Right kidney (tissue), 9 donors: ENCODE measurements around the gene IPO7.
"Not testable (repeated sequence)": the region's sequence is repeated elsewhere in the genome, so short reads cannot be mapped to it uniquely, and the experiment has no call there.

Experiments
- DNase-seq: peaks from one replicate; pipeline ENCODE4 v3.0.0-alpha.2; 2016
- long read RNA-seq, 8 donors: transcript quantifications; one replicate each; lab custom pipeline, GENCODE V29; 2026

IPO7 gene
- long read RNA-seq, donor 1, full-length matches to known transcripts = 13 of 13 reads
- long read RNA-seq, donor 1, partial matches to known transcripts = 0 of 13 reads
- long read RNA-seq, donor 1, other reads (novel, unspliced or antisense) = 0 of 13 reads
- long read RNA-seq, donor 2, full-length matches to known transcripts = 11 of 42 reads
- long read RNA-seq, donor 2, partial matches to known transcripts = 31 of 42 reads
- long read RNA-seq, donor 2, other reads (novel, unspliced or antisense) = 0 of 42 reads
- long read RNA-seq, donor 3, full-length matches to known transcripts = 9 of 9 reads
- long read RNA-seq, donor 3, partial matches to known transcripts = 0 of 9 reads
- long read RNA-seq, donor 3, other reads (novel, unspliced or antisense) = 0 of 9 reads
- long read RNA-seq, donor 4, full-length matches to known transcripts = 8 of 8 reads
- long read RNA-seq, donor 4, partial matches to known transcripts = 0 of 8 reads
- long read RNA-seq, donor 4, other reads (novel, unspliced or antisense) = 0 of 8 reads
- long read RNA-seq, donor 5, full-length matches to known transcripts = 8 of 45 reads
- long read RNA-seq, donor 5, partial matches to known transcripts = 37 of 45 reads
- long read RNA-seq, donor 5, other reads (novel, unspliced or antisense) = 0 of 45 reads
- long read RNA-seq, donor 6, full-length matches to known transcripts = 10 of 49 reads
- long read RNA-seq, donor 6, partial matches to known transcripts = 39 of 49 reads
- long read RNA-seq, donor 6, other reads (novel, unspliced or antisense) = 0 of 49 reads
- long read RNA-seq, donor 7, full-length matches to known transcripts = 8 of 20 reads
- long read RNA-seq, donor 7, partial matches to known transcripts = 12 of 20 reads
- long read RNA-seq, donor 7, other reads (novel, unspliced or antisense) = 0 of 20 reads
- long read RNA-seq, donor 8, full-length matches to known transcripts = 13 of 13 reads
- long read RNA-seq, donor 8, partial matches to known transcripts = 0 of 13 reads
- long read RNA-seq, donor 8, other reads (novel, unspliced or antisense) = 0 of 13 reads

- DNase-seq = peak; percentile 95
Observed at GRCh38 chr11:9384535-9385326, at the start of gene IPO7. Gene IPO7, plus strand, starts transcription at chr11:9384652. Its CDS starts 112 bp downstream, at chr11:9384764.

GRCh38 chr11:9341638-9342178 lies 42.7 kb upstream of the IPO7 start:
- no peak for DNase-seq

DNA sequence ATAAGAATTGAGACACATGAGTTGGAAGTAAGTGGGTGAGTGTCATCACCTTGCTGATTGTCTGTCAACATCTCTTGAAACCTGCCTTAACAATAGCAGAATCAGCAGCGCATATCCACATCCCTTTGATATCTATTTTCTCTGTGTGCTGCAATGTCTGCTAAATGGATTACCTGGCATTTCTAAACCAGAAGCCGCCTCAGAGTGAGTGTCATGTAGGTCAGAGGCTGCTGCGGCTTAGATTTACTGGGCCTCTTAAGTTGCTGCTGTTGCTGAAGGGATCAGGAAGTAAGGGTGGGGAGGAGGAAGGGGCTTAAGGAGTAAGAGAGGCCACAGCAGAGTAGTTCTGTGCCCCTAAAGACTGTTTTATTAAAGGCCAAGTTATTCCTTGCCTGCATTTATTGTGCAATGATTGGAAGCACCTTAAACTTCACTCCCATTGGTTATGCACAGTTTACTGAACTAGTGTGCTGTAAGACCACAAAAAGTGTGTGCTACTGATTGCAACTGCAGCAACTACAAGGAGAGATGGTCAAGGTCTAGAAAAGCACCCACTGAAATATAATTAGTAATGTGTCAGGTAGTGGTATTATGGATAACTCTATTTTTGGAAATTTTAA lies 40.3 kb upstream of the IPO7 start:
- DNase-seq = no peak

DNA sequence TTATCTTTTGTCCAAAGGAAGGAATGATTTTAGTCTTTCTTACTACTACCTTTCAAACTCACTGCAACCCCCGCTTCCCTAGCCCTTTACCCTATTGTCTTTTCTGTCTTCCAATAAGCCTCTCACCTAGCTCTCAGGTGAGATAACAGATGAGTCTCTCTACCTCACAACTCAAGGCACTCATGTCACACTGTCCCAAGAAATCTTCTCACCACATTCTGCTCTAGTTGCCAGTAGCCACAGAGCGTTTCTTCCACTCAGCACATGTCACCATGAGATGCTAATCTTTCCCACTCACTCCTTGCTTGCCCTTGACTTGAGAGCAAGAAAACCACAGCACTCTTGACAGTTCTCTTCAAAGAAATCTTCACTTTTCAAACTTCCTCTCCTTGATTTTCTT lies 37.4 kb upstream of the IPO7 start:
- DNase-seq = no peak

- not testable (repeated sequence) for DNase-seq
Observed at GRCh38 chr11:9347779-9348178, 36.7 kb upstream of the IPO7 start.

DNA sequence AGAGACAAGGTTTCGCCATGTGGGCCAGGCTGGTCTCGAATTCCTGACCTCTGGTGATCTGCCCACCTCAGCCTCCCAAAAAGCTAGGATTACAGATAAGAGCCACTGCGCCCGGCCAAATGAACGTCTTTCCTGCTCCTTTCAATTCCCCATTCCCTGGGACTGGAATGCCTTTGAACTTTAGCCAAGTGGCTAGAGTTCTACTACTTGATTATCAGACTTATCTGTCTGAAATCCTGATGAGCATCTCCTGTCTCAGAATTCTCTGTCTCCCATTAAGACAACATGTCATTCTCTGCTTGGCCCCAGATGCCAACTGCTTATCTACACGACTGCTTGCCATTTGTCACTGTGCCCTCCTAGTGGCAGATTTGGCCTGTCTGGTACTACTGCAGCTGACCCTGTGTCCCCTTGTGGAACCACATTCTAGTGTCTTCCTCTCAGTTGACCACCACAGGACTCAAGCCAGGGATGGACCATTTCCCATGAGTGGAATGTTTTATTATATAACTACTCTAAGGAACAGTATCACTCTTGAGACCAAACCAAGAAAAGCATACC lies 33.1 kb upstream of the IPO7 start:
- DNase-seq = no peak

DNA sequence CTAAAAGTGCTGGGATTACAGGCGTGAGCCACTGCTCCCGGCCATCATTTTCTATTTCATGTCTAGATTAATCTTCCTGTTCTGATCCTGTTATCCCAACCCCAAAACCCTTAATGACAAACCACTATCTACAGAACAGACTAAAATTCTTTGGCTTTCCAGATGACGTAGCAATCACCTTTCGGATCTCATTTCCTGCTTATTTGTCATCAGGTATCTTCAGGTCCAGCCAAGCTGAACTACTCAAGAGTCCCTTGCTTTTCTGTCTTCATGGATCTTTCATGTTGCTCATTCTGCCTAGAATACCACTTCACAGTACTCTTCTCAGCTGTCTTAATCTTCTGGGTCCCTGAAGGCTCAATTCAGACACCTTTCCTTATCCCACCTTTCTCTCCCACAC lies 27.4 kb upstream of the IPO7 start:
- no peak for DNase-seq

GRCh38 chr11:9360862-9361622 lies 23.4 kb upstream of the IPO7 start:
- DNase-seq = not testable (repeated sequence)

- peak; percentile 4 for DNase-seq
Observed at GRCh38 chr11:9362393-9362863, 22.0 kb upstream of the IPO7 start.

- peak; percentile 94 for DNase-seq
Observed at GRCh38 chr11:9363954-9364912, 20.2 kb upstream of the IPO7 start.

DNA sequence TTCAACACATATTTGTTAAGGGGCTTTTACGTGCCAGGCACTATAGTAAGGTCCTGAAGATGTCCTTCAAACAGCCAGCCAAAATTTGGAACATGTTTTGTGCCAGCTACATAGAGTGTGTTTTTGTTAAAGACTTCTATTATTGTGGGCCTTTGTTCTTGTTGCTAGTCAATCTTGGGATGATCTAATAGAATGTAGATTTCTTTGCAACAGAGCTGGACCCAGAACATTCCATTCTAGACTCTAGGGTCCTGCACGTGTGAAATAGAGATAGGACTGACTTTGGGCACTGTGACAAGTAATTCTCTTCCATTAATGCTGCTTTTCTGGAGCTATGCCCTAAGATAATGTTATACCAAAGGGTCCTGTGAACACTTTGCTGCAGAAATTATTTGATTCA lies 16.9 kb upstream of the IPO7 start:
- DNase-seq = no peak

DNA sequence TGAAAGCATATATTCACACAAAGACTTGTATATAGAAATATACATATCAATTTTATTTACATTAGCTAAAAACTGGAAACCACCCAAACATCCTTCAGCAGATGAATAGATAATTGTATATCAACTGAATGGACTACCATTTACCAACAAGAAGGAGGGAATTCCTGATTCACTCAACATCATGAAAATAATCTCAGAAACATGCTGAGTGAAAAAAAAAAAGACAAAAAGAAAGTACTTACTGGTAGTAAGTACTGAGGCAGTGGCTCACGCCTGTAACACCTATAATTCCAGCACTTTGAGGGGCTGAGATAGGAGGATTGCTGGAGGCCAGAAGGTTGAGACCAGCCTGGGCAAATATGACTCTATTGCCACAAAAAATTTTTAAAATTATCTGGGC lies 7.4 kb upstream of the IPO7 start:
- DNase-seq = no peak

DNA sequence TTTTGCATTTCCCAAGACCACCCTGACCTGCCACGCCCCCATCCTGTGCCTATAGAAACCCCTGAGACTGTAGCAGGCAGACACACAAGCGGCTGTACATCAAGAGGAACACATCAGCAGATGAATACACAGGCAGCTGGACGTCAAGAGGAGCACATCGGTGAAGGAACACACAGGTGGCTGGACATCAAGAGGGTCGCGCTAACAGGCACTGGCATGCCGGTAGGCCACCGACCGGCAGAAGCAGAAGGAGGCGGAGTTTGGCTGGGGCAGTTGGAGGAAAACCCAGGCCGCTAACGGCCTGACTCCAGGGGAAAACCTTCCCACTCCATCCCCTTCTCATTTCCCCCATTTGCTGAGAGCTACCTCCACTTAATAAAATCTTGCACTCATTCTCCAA lies 5.4 kb upstream of the IPO7 start:
- no peak for DNase-seq

DNA sequence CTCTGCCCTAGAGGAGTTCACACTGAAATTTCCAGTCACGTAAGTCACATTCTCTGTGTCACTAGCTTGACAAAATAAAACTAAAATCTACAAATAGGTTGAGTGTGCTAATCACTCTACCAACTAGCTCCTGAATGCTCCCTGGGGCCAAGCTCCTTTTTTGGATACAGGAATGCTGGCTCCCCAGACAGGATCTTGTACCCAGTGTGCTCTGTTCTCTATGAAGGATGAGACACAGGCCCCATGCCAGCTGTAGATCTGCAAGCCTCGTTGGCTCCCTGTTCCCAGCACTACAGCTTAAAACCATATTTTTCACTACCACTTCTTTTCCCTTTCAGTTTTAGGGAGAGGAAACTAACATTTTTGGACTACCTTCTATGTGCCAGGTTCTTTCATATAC lies 3.7 kb upstream of the IPO7 start:
- no peak for DNase-seq

DNA sequence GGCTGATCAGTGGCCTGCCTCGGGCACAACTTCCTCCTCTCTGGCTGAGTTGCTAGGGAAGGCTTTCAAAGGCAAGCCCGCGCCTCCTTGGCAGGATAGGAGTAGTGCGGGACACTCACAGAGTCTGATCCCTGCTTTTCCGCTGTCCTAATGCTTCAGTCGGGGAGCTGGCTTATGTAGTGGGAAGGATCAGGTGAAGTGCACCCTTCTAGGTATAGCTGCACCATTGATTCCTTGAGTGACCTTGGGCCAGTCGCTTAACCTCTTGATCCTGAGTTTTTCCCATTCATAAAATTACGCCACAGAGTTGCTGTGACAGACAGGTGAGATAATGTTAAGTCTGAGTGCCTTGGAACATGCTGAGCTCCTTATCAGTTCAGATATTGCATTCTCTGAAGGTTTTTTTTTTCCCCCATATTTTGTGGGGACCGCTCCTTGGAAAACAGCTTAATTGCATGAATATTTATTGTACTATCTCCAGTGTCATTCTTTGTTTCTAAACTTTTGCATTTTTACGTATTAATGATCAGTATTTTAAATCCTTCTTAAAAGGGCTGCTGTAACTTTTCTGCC lies 961 bp downstream of the IPO7 start:
- DNase-seq = no peak

- no peak for DNase-seq
Observed at GRCh38 chr11:9386086-9386485, 1.6 kb downstream of the IPO7 start.

- DNase-seq = no peak
Observed at GRCh38 chr11:9386901-9387300, 2.4 kb downstream of the IPO7 start.

DNA sequence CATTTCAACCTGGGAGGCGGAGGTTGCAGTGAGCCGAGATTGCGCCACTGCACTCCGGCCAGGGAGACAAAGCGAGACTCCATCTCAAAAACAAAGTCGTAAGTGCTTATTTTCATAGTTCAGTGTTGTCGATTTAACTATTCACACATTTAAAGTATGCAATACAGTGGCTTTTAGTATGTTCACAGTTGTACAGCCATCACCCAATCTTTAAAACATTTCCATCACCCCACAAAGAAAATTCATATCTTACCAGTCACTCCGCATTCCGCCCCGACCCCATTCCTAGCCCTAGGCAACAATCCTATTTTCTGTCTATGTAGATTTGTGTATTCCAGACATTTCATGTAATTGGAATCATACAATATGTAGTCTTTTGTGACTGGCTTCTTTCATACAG lies 11.9 kb downstream of the IPO7 start:
- DNase-seq = no peak

DNA sequence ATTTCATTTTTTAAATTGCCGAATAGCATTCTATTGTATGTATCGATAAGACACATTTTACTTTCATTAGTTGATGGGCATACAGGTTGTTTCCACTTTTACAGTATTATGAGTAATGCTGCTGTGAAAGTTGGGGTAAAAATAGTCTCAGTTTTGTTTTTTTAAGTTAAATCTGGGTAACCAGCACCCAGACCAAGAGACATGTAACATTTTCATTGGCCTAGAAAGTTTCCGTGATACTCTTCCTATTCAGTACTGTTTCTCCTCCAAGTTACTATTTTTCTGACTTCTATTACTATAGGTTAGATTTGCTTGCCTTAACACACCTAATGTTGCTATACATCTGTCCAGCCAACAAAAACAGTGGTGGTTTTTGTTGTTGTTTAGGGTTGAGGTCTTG lies 12.3 kb downstream of the IPO7 start:
- DNase-seq = no peak
